GM12878 (cell line): ENCODE data around the gene TULP4. TPM values are rescaled to one million over a fixed set of nuclear protein-coding genes. Genes with fewer than 3 reads are reported as not detected.

Experiments
- ATAC-seq: fragments of 200-7000 bp; cut with Tn5 transposase; 3 replicates; pipeline ENCODE4 v1.9.1; 2020; ENCODE audit warnings: mild to moderate bottlenecking, moderate library complexity
- BruUV-seq: library from RNA; stranded (reverse); fragments of 400-500 nt; replicated peaks from 2 replicates; lab custom pipeline; 2021; lab: Mats Ljungman, UMichigan
- CTCF ChIA-PET: fragments of 300-600 bp; sonication (Branson Sonifier 250); formaldehyde crosslinking; extraction: SDS; loops from one replicate; lab custom pipeline; 2021; ENCODE audit warnings: inconsistent platforms; lab: Yijun Ruan, JAX
- POLR2A ChIA-PET: fragments of 350-600 bp; formaldehyde crosslinking; extraction: SDS; loops from one replicate; lab custom pipeline; 2021; ENCODE audit warnings: inconsistent platforms; lab: Charles Lee
- RAD21 ChIA-PET: fragments of 300-600 bp; sonication (Branson Sonifier 250); formaldehyde crosslinking; loops from one replicate; lab custom pipeline; 2023; ENCODE audit warnings: antibody characterized with exemption; ENCODE audit not compliant: unreplicated experiment; lab: Charles Lee
- SMC1A ChIA-PET: fragments of 300-600 bp; sonication (Branson Sonifier 250); formaldehyde crosslinking; loops from one replicate; lab custom pipeline; 2023; ENCODE audit not compliant: unreplicated experiment, uncharacterized antibody; lab: Charles Lee
- DNase-seq: peaks from one replicate; pipeline ENCODE4 v3.0.0-alpha.2; 2011; ENCODE audit warnings: low read depth, low spot score
- FAIRE-seq: peaks from 3 replicates; lab custom pipeline; 2011; peaks lifted over from hg19 to GRCh38; lab: Jason Lieb, UNC
- H2AFZ ChIP-seq: 2 replicates; pipeline ENCODE4 v1.6.0; 2011; ENCODE audit warnings: low read depth, low read length, control low read depth; ENCODE audit not compliant: control insufficient read depth
- H3K27ac ChIP-seq: 2 replicates; pipeline ENCODE4 v1.5.1; 2011; ENCODE audit warnings: control low read depth; ENCODE audit not compliant: control insufficient read depth, insufficient read depth
- H3K27me3 ChIP-seq, 2 experiments: replicated peaks in 1 of 2; 2 replicates each; pipeline versions ENCODE4 v1.6.0 to v1.6.1; 2011; ENCODE audit warnings: low read length in 1 of 2; ENCODE audit not compliant: control insufficient read depth in 2 of 2, insufficient read depth in 2 of 2
- H3K36me3 ChIP-seq, 2 experiments: 2 replicates each; pipeline ENCODE4 v1.5.1; 2011; ENCODE audit warnings: low read length in 1 of 2; ENCODE audit not compliant: control insufficient read depth in 2 of 2, insufficient read depth in 2 of 2
- H3K4me1 ChIP-seq: 2 replicates; pipeline ENCODE4 v1.6.1; 2011; ENCODE audit warnings: mild to moderate bottlenecking, low read length, moderate library complexity, mixed read lengths; ENCODE audit not compliant: control insufficient read depth, insufficient read depth
- H3K4me2 ChIP-seq: 2 replicates; pipeline ENCODE4 v1.6.0; 2011; ENCODE audit warnings: control low read depth; ENCODE audit not compliant: control insufficient read depth, insufficient read depth
- H3K4me3 ChIP-seq: fragments of 200-600 bp; sonication (generic); 2 replicates; pipeline ENCODE4 v1.5.1; 2016
- H3K79me2 ChIP-seq: 2 replicates; pipeline ENCODE4 v1.6.0; 2011; ENCODE audit warnings: low read length; ENCODE audit not compliant: control insufficient read depth, insufficient read depth
- H3K9ac ChIP-seq: 2 replicates; pipeline ENCODE4 v1.8.0; 2011; ENCODE audit warnings: low read length, control low read depth, mixed read lengths; ENCODE audit not compliant: control insufficient read depth, insufficient read depth
- H3K9me3 ChIP-seq: replicated peaks from 3 replicates; pipeline ENCODE4 v1.5.1; 2011; ENCODE audit warnings: mild to moderate bottlenecking, low read length; ENCODE audit not compliant: control insufficient read depth, insufficient read depth
- H4K20me1 ChIP-seq: 2 replicates; pipeline ENCODE4 v1.6.0; 2011; ENCODE audit not compliant: control insufficient read depth, insufficient read depth
- BCL11A ChIP-seq: IDR thresholded peaks from 2 replicates; pipeline ENCODE4 v1.6.1; 2011; ENCODE audit warnings: low read depth, low read length
- BMI1 ChIP-seq: fragments of 450-650 bp; IDR thresholded peaks from 2 replicates; pipeline ENCODE4 v1.6.1; 2016; ENCODE audit warnings: mild to moderate bottlenecking, moderate library complexity, borderline replicate concordance
- BRCA1 ChIP-seq: IDR thresholded peaks from 2 replicates; pipeline ENCODE4 v1.6.1; 2011; ENCODE audit warnings: low read depth, low read length, improper control_type of control experiment
- EGR1 ChIP-seq, 2 experiments: IDR thresholded peaks; 1 replicate in 1 of 2; 2 replicates in 1 of 2; pipeline ENCODE4 v1.6.1; 2011 to 2012; ENCODE audit warnings: low read depth in 2 of 2, low read length in 2 of 2, borderline replicate concordance in 1 of 2, mild to moderate bottlenecking in 1 of 2, moderate library complexity in 1 of 2
- KDM1A ChIP-seq: fragments of 200-600 bp; sonication (generic); IDR thresholded peaks from 2 replicates; pipeline ENCODE4 v1.6.1; 2016; ENCODE audit warnings: borderline replicate concordance
- NBN ChIP-seq: fragments of 450-650 bp; IDR thresholded peaks from 2 replicates; pipeline ENCODE4 v1.6.1; 2016
- NFIC ChIP-seq: IDR thresholded peaks from 2 replicates; pipeline ENCODE4 v1.6.1; 2012; ENCODE audit warnings: low read depth, mild to moderate bottlenecking, inconsistent platforms, low read length, moderate library complexity
- SIN3A ChIP-seq: IDR thresholded peaks from 2 replicates; pipeline ENCODE4 v1.6.1; 2012; ENCODE audit warnings: low read depth, low read length, improper control_type of control experiment
- TARDBP ChIP-seq: IDR thresholded peaks from 2 replicates; pipeline ENCODE4 v1.6.1; 2016; ENCODE audit warnings: borderline replicate concordance
- TCF3 ChIP-seq: IDR thresholded peaks from 2 replicates; pipeline ENCODE4 v1.6.1; 2012; ENCODE audit warnings: low read depth, mild to moderate bottlenecking, low read length, borderline replicate concordance; ENCODE audit not compliant: insufficient read depth
- WGBS: methylation state at CpG from one replicate; pipeline ENCODE4 v1.1.6; 2016; ENCODE audit warnings: low lambda C conversion rate; ENCODE audit not compliant: insufficient replicate concordance, insufficient coverage; ENCODE audit errors: missing lambda C conversion rate; 5-methylcytosine and 5-hydroxymethylcytosine counted together
- in situ Hi-C: fragments of 300-500 bp; cut with MboI; formaldehyde crosslinking; loops from 9 replicates; pipeline ENCODE4 v1.14.3; 2018; ENCODE audit warnings: mixed read lengths
- intact Hi-C: fragments of 100-400 bp; cut with micrococcal nuclease; formaldehyde crosslinking; loops from one replicate; pipeline ENCODE4 v1.14.2; 2022; ENCODE audit not compliant: unreplicated experiment
- polyA plus RNA-seq, 11 experiments: library from polyadenylated mRNA; depleted of rRNA in 4 of 11; unstranded in 6 of 11; stranded (reverse) in 5 of 11; fragments of >200 nt; fragmentation: Nextera tagmentation in 4 of 11; fragmentation: Illumina TruSeq in 1 of 11; extraction: Ambion mirVana in 4 of 11; extraction: Trizol in 1 of 11; gene quantifications; 1 replicate in 1 of 11; 2 replicates in 10 of 11; pipeline versions ENCODE4 v1.2.1 to v1.2.3, GENCODE V29; 2011 to 2016; ENCODE audit warnings: inconsistent platforms in 2 of 11, missing spikeins in 2 of 11, low read depth in 1 of 11
- total RNA-seq, 4 experiments: library from RNA; depleted of rRNA in 3 of 4; stranded (reverse); fragments of >200 nt in 3 of 4; fragmentation: Illumina TruSeq in 1 of 4; extraction: Trizol in 1 of 4; gene quantifications; 2 replicates each; pipeline versions ENCODE4 v1.2.1 to v1.2.3, GENCODE V29; 2013 to 2021
- TF ChIP-seq, protein P1 (sequence below): IDR thresholded peaks from 2 replicates; pipeline ENCODE4 v1.6.1; 2011; ENCODE audit warnings: low read depth, mild to moderate bottlenecking, low read length, moderate library complexity, borderline replicate concordance; ENCODE audit errors: extremely low read depth
- TF ChIP-seq, protein P2 (sequence below): fragments of 450-650 bp; IDR thresholded peaks from 2 replicates; pipeline ENCODE4 v1.6.1; 2014; ENCODE audit warnings: mild to moderate bottlenecking
- TF ChIP-seq, protein P3 (sequence below): IDR thresholded peaks from 2 replicates; pipeline ENCODE4 v1.6.1; 2011; ENCODE audit warnings: borderline replicate concordance, low read depth, mild to moderate bottlenecking, moderate library complexity, mixed read lengths, low read length; ENCODE audit not compliant: insufficient read depth; ENCODE audit errors: extremely low read length

Gene TULP4
- total and polyA plus RNA-seq, 10 of the 15 experiments (the other 5 are each of a cell fraction or from before 2014, with no cell fraction given) = 0.73 to 31.8 (median 14.0) TPM

DNA sequence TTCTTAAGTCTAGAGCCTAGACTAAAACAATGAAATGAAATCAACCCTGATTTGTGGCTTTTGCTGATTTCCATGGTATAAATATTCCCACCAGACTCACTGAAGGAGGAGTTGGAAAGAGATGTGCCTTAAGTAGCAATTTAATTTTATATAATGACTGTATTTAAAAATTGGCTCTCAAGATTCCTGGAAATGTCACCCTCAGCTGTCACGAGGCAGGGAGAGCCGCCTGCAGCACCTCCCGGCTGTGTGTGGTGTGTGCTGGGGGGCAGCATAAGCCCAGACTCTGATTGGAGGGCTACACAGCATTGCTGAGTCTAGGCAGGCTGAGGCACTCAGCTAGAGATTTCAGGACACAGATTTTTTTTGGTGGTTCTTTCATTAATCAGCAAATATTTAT lies 207.0 kb downstream of the TULP4 start:
- H3K4me3 ChIP-seq = no peak overlapping the region
- TF ChIP-seq TCF3 = no peak
- TF ChIP-seq TARDBP = no peak
- no peak for TF ChIP-seq NFIC
- RAD21 ChIA-PET = interaction anchor here (0.6 to 4.4 kb wide), 27 partner anchors 9 to 305 kb away, joined by 3 to 46 read pairs (median 5); partner anchors contain the start of gene DYNLT1
- H4K20me1 ChIP-seq = no peaks in the 10 kb centered on the region
- FAIRE-seq (no peak), ATAC-seq (no peak), DNase-seq (no peak)
- no TSS peak for BruUV-seq
- H3K9me3 ChIP-seq = no peaks in the 10 kb centered on the region
- CTCF ChIA-PET = interaction anchor here (0.5 to 2.6 kb wide), 42 partner anchors 10 to 311 kb away, joined by 3 to 41 read pairs (median 4); partner anchors contain the start of gene TMEM181
- no peak overlapping the region for H2AFZ ChIP-seq
- H3K4me1 ChIP-seq = peaks cover 13% of the 10 kb centered on the region
- 83% methylated on average over 3 of the region's 3 CpGs for WGBS
- no peaks in the 10 kb centered on the region for H3K36me3 ChIP-seq
- H3K79me2 ChIP-seq = no peaks in the 10 kb centered on the region
- no peak overlapping the region for H3K9ac ChIP-seq
- no peak overlapping the region for H3K4me2 ChIP-seq
- in situ Hi-C loops (loop anchor here (5.0 kb wide), 1 partner anchor 292 kb away; no protein-coding TSS in a partner anchor), intact Hi-C loops (loop anchor here (5.0 kb wide), 1 partner anchor 43 kb away; the partner anchor contains the start of gene TMEM181)
- no peak overlapping the region for H3K27ac ChIP-seq
- SMC1A ChIA-PET = interaction anchor here (0.8 to 2.5 kb wide), 41 partner anchors 9 to 318 kb away, joined by 3 to 25 read pairs (median 4); partner anchors contain the start of genes SYTL3 and TMEM181
- no peaks in the 10 kb centered on the region for H3K27me3 ChIP-seq
- POLR2A ChIA-PET = interaction anchor here (1.0 to 2.6 kb wide), 4 partner anchors 40 to 125 kb away, joined by 3 to 9 read pairs (median 3); partner anchors contain the start of gene DYNLT1

DNA sequence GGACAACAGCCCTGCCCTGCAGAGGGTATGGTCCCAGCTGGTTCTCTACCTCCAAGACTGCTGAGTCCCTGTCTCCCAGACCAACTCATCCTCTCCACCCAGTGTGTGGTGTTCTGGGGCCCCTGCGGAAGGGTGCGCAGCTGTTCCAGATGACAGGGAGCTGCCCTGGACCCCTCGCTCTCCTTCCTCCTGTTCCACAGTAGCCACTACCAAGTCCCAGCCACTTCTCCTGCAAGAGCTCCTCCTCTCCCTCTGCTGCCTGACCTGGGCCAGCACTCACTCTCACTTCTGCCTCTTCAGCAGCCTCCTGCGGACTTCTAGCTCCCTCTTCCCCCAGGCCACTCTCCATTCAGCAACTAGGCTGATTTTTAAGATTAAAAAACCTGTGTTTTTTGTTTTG lies 207.5 kb downstream of the TULP4 start:
- BruUV-seq = no TSS peak
- no peaks in the 10 kb centered on the region for H4K20me1 ChIP-seq
- no peak overlapping the region for H3K27ac ChIP-seq
- no peaks in the 10 kb centered on the region for H3K79me2 ChIP-seq
- DNase-seq = no peak
- no peaks in the 10 kb centered on the region for H3K27me3 ChIP-seq
- no peak for FAIRE-seq
- no peak overlapping the region for H2AFZ ChIP-seq
- no peak overlapping the region for H3K4me3 ChIP-seq
- in situ Hi-C loops (loop anchor here (5.0 kb wide), 1 partner anchor 292 kb away; no protein-coding TSS in a partner anchor), intact Hi-C loops (loop anchor here (5.0 kb wide), 1 partner anchor 43 kb away; the partner anchor contains the start of gene TMEM181)
- peaks cover 13% of the 10 kb centered on the region for H3K4me1 ChIP-seq
- ChIA-PET POLR2A (interaction anchor here (0.5 to 2.6 kb wide), 4 partner anchors 45 to 129 kb away, joined by 3 to 9 read pairs (median 3); partner anchors contain the start of gene DYNLT1), SMC1A (interaction anchor here (0.6 to 2.5 kb wide), 21 partner anchors 14 to 313 kb away, joined by 3 to 25 read pairs (median 5); partner anchors contain the start of genes SYTL3 and TMEM181), RAD21 (interaction anchor here (0.9 to 4.4 kb wide), 14 partner anchors 9 to 305 kb away, joined by 3 to 46 read pairs (median 10); no protein-coding TSS in a partner anchor), CTCF (interaction anchor here (0.7 to 2.6 kb wide), 17 partner anchors 16 to 305 kb away, joined by 3 to 41 read pairs (median 8); partner anchors contain the start of gene TMEM181)
- H3K9me3 ChIP-seq = no peaks in the 10 kb centered on the region
- WGBS = 81% methylated on average over 4 of the region's 4 CpGs
- no peak overlapping the region for H3K9ac ChIP-seq
- ATAC-seq = no peak
- H3K4me2 ChIP-seq = no peak overlapping the region
- TF ChIP-seq, protein P1, sequence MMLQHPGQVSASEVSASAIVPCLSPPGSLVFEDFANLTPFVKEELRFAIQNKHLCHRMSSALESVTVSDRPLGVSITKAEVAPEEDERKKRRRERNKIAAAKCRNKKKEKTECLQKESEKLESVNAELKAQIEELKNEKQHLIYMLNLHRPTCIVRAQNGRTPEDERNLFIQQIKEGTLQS = no peak
- TF ChIP-seq BMI1 = no peak
- TF ChIP-seq, protein P2, sequence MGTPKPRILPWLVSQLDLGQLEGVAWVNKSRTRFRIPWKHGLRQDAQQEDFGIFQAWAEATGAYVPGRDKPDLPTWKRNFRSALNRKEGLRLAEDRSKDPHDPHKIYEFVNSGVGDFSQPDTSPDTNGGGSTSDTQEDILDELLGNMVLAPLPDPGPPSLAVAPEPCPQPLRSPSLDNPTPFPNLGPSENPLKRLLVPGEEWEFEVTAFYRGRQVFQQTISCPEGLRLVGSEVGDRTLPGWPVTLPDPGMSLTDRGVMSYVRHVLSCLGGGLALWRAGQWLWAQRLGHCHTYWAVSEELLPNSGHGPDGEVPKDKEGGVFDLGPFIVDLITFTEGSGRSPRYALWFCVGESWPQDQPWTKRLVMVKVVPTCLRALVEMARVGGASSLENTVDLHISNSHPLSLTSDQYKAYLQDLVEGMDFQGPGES = no peak
- TF ChIP-seq BCL11A = no peak
- no peak for TF ChIP-seq BRCA1
- no peak for TF ChIP-seq NBN
- no peak for TF ChIP-seq SIN3A
- TF ChIP-seq, protein P3, sequence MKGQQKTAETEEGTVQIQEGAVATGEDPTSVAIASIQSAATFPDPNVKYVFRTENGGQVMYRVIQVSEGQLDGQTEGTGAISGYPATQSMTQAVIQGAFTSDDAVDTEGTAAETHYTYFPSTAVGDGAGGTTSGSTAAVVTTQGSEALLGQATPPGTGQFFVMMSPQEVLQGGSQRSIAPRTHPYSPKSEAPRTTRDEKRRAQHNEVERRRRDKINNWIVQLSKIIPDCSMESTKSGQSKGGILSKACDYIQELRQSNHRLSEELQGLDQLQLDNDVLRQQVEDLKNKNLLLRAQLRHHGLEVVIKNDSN = no peak
- no peak for TF ChIP-seq EGR1 (IDR thresholded peaks at IDR 0.05; ENCODE audit: borderline replicate concordance in 1 of 2, low read depth in 2 of 2, low read length in 2 of 2)
- no peak for TF ChIP-seq KDM1A
- TF ChIP-seq TARDBP = no peak
- H3K36me3 ChIP-seq = no peaks in the 10 kb centered on the region
